Uterus (tissue), 2 donors: ENCODE results near the gene WWOX.

ENCODE experiments used
- POLR2A ChIP-seq, 2 donors: fragments of 450-650 bp; IDR thresholded peaks; one replicate each; pipeline ENCODE4 v1.6.1; 2016; ENCODE audit warnings: antibody characterized with exemption in 2 of 2, mild to moderate bottlenecking in 1 of 2, moderate library complexity in 1 of 2
- TF ChIP-seq, protein P1 (sequence below), 4 experiments: fragments of 200-600 bp in 2 of 4; fragments of 450-650 bp in 2 of 4; sonication (generic) in 2 of 4; IDR thresholded peaks; one replicate each; pipeline ENCODE4 v1.5.1; 2016 to 2019; ENCODE audit warnings: antibody characterized with exemption in 4 of 4, mild to moderate bottlenecking in 2 of 4, moderate library complexity in 1 of 4

DNA sequence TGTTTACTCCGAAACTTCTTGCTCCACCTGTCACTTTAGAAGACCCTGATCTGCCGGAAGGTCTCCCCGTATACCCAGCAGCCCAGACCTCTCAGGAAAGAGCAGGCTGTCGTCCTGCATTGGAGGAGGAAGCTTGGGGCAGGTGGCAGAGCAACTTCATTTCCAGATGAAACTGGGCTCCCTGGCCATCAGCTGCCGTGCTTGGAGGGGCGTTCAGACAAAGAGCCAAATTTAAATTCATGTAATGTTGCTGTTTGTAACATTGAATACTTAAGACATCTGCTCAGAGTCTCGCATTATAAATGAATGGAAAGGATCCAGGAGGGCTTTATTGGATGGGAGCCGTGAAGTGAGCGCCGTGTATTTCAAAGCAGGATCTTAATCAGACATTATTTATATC is 872.6 kb downstream of the WWOX start:
- TF ChIP-seq, protein P1, sequence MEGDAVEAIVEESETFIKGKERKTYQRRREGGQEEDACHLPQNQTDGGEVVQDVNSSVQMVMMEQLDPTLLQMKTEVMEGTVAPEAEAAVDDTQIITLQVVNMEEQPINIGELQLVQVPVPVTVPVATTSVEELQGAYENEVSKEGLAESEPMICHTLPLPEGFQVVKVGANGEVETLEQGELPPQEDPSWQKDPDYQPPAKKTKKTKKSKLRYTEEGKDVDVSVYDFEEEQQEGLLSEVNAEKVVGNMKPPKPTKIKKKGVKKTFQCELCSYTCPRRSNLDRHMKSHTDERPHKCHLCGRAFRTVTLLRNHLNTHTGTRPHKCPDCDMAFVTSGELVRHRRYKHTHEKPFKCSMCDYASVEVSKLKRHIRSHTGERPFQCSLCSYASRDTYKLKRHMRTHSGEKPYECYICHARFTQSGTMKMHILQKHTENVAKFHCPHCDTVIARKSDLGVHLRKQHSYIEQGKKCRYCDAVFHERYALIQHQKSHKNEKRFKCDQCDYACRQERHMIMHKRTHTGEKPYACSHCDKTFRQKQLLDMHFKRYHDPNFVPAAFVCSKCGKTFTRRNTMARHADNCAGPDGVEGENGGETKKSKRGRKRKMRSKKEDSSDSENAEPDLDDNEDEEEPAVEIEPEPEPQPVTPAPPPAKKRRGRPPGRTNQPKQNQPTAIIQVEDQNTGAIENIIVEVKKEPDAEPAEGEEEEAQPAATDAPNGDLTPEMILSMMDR (IDR thresholded peaks at IDR 0.05): no peak
- TF ChIP-seq POLR2A (IDR thresholded peaks at IDR 0.05): no peak
